Cardiac muscle cell (in vitro differentiated cells and primary cell): ENCODE measurements around the gene MED12L. TPM values are rescaled to one million over a fixed set of nuclear protein-coding genes. Genes with fewer than 3 reads are reported as not detected.
"Not testable (repeated sequence)": the region's sequence is repeated elsewhere in the genome, so short reads cannot be mapped to it uniquely, and the experiment has no call there.

Experiments used
- DNase-seq, 2 donors: peaks; one replicate each; pipeline versions ENCODE4 v3.0.0 to v3.0.0-alpha.2; 2010 to 2017; ENCODE audit warnings: low read depth in 1 of 2, low spot score in 1 of 2
- H3K27ac ChIP-seq: fragments of 200-600 bp; sonication (generic); 2 replicates; pipeline ENCODE4 v1.5.1; 2016
- H3K27me3 ChIP-seq: fragments of 200-600 bp; sonication (generic); 2 replicates; pipeline ENCODE4 v1.6.0; 2016; ENCODE audit warnings: control low read depth
- H3K36me3 ChIP-seq: fragments of 200-600 bp; sonication (generic); 2 replicates; pipeline ENCODE4 v1.5.1; 2016; ENCODE audit warnings: control low read depth
- H3K4me1 ChIP-seq: fragments of 200-600 bp; sonication (generic); 2 replicates; pipeline ENCODE4 v1.8.1; 2017; ENCODE audit warnings: low read depth, mild to moderate bottlenecking, mixed run types
- H3K4me3 ChIP-seq: fragments of 200-600 bp; sonication (generic); 2 replicates; pipeline ENCODE4 v1.5.1; 2016; ENCODE audit warnings: mild to moderate bottlenecking
- H3K9me3 ChIP-seq: fragments of 200-600 bp; sonication (generic); 2 replicates; pipeline ENCODE4 v1.5.1; 2017; ENCODE audit warnings: low read depth, mild to moderate bottlenecking, control low read depth
- CTCF ChIP-seq: IDR thresholded peaks from 2 replicates; pipeline ENCODE4 v1.5.1; 2012; ENCODE audit warnings: low read depth, mild to moderate bottlenecking, low read length
- polyA plus RNA-seq: library from polyadenylated mRNA; unstranded; fragments of >200 nt; fragmentation: Nextera tagmentation; extraction: Ambion mirVana; gene quantifications from 2 replicates; pipeline ENCODE4 v1.2.1, GENCODE V29; 2016
- total RNA-seq: library from RNA; depleted of rRNA; stranded (reverse); fragments of >200 nt; gene quantifications from 2 replicates; pipeline ENCODE4 v1.2.3, GENCODE V29; 2016

The MED12L gene
- total and polyA plus RNA-seq, 2 experiments from 2014 or later = 1.9 to 6.9 TPM

- Histone ChIP-seq H3K9me3 (no peaks in the 10 kb centered on the region), H3K4me1 (no peaks in the 10 kb centered on the region), H3K4me3 (no peak overlapping the region), H3K36me3 (no peaks in the 10 kb centered on the region), H3K27me3 (no peaks in the 10 kb centered on the region), H3K27ac (no peak overlapping the region)
- DNase-seq = no peak
- TF ChIP-seq CTCF = no peak
Measured at GRCh38 chr3:151052346-151052745, 33.1 kb upstream of the MED12L start.

- Histone ChIP-seq H3K36me3 (no peaks in the 10 kb centered on the region), H3K27ac (no peak overlapping the region)
- no peak for TF ChIP-seq CTCF
Measured at GRCh38 chr3:151052756-151053155, 32.7 kb upstream of the MED12L start.

GRCh38 chr3:151058740-151059139 lies 26.7 kb upstream of the MED12L start:
- H3K4me3 ChIP-seq = no peak overlapping the region
- no peaks in the 10 kb centered on the region for H3K9me3 ChIP-seq
- no peaks in the 10 kb centered on the region for H3K36me3 ChIP-seq
- no peak overlapping the region for H3K27ac ChIP-seq
- no peaks in the 10 kb centered on the region for H3K27me3 ChIP-seq
- TF ChIP-seq CTCF = no peak
- no peaks in the 10 kb centered on the region for H3K4me1 ChIP-seq
- peak in 1 of 2 donors; percentile 17 for DNase-seq

More at GRCh38 chr3:151052756-151053155, 32.7 kb upstream of the MED12L start:
- Histone ChIP-seq H3K4me3 (no peak overlapping the region), H3K27me3 (no peaks in the 10 kb centered on the region), H3K9me3 (no peaks in the 10 kb centered on the region), H3K4me1 (no peaks in the 10 kb centered on the region)
- DNase-seq = no peak

- H3K4me3 ChIP-seq = no peak overlapping the region
- no peak overlapping the region for H3K27ac ChIP-seq
- no peak for TF ChIP-seq CTCF
- no peaks in the 10 kb centered on the region for H3K9me3 ChIP-seq
- H3K27me3 ChIP-seq = no peaks in the 10 kb centered on the region
- H3K4me1 ChIP-seq = no peaks in the 10 kb centered on the region
- no peak for DNase-seq
- H3K36me3 ChIP-seq = no peaks in the 10 kb centered on the region
Measured at GRCh38 chr3:151062611-151063010, 22.9 kb upstream of the MED12L start.

GRCh38 chr3:151067158-151067557 lies 18.3 kb upstream of the MED12L start:
- peak in 1 of 2 donors; percentile 15 for DNase-seq
- Histone ChIP-seq H3K27ac (no peak overlapping the region), H3K4me1 (no peaks in the 10 kb centered on the region), H3K9me3 (no peaks in the 10 kb centered on the region), H3K36me3 (no peaks in the 10 kb centered on the region), H3K27me3 (no peaks in the 10 kb centered on the region), H3K4me3 (no peak overlapping the region)
- TF ChIP-seq CTCF = peak; percentile 20

GRCh38 chr3:151072842-151073241 lies 12.6 kb upstream of the MED12L start:
- DNase-seq, H3K27me3 ChIP-seq, H3K27ac ChIP-seq, H3K4me3 ChIP-seq, H3K4me1 ChIP-seq, H3K36me3 ChIP-seq, H3K9me3 ChIP-seq: not testable (repeated sequence)
